Activated CD8-positive, alpha-beta memory T cell treated with anti-CD3 and anti-CD28 coated beads for 36 hours (primary cell): Measurements from ENCODE around the gene SMG9. TPM values are rescaled to one million over a fixed set of nuclear protein-coding genes. Genes with fewer than 3 reads are reported as not detected.
"Not testable (repeated sequence)": the region's sequence is repeated elsewhere in the genome, so short reads cannot be mapped to it uniquely, and the experiment has no call there.

Experiments used
- CTCF ChIA-PET: fragments of 350-600 bp; sonication (Branson Sonifier 250); formaldehyde crosslinking; loops from one replicate; lab custom pipeline; 2021; ENCODE audit warnings: antibody characterized with exemption; lab: Charles Lee
- POLR2A ChIA-PET: fragments of 350-600 bp; sonication (Branson Sonifier 250); formaldehyde crosslinking; loops from one replicate; lab custom pipeline; 2021; ENCODE audit warnings: antibody characterized with exemption; lab: Charles Lee
- total RNA-seq, 2 experiments: library from RNA; stranded (reverse); gene quantifications; one replicate each; pipeline ENCODE4 v1.2.3, GENCODE V29; 2021

Gene SMG9
- total RNA-seq, 2 experiments from 2014 or later = 77.6 to 80.4 TPM

DNA sequence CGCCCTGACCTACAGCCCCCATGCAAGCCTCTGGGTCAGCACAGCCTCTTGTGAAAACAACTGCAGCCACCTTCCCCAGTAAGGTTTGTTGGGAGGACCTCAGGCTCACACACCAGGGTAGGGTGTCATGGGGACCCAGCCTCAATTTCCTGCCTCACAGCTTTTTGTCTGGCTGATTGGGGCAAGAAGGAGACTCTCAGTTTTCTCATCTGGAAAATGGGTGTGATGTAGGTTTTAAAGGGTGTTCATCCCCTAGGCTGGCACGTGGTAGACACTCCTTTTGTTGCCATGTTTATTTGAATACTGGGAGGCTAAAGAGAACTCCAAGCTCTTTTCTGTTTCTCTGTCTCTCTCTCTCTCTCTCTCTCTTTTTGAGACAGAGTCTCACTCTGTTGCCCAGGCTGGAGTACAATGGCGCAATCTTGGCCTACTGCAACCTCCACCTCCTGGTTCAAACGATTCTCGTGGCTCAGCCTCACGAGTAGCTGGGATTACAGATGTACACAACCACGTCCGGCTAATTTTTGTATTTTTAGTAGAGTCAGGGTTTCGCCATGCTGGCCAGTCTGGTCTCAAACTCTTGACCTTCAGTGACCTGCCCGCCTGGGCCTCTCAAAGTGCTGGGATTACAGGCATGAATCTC is 66.6 kb downstream of the SMG9 start:
- ChIA-PET POLR2A (no interaction called here), CTCF (no interaction called here)

- ChIA-PET POLR2A (no interaction called here), CTCF (no interaction called here)
These were observed 67.1 kb downstream of the SMG9 start for GRCh38 chr19:43687660-43687997.

- ChIA-PET CTCF (interaction anchor here (0.6 kb wide), 1 partner anchor 69 kb away, joined by 5 read pairs; no protein-coding TSS in a partner anchor), POLR2A (no interaction called here)
These were observed 70.4 kb downstream of the SMG9 start for GRCh38 chr19:43684326-43684725.

GRCh38 chr19:43683905-43684304 is 70.9 kb downstream of the SMG9 start:
- ChIA-PET CTCF (interaction anchor here (0.6 kb wide), 1 partner anchor 70 kb away, joined by 5 read pairs; no protein-coding TSS in a partner anchor), POLR2A (no interaction called here)

- POLR2A ChIA-PET = no interaction called here
- CTCF ChIA-PET = no interaction called here
These were observed 71.7 kb downstream of the SMG9 start for GRCh38 chr19:43682824-43683661.

DNA sequence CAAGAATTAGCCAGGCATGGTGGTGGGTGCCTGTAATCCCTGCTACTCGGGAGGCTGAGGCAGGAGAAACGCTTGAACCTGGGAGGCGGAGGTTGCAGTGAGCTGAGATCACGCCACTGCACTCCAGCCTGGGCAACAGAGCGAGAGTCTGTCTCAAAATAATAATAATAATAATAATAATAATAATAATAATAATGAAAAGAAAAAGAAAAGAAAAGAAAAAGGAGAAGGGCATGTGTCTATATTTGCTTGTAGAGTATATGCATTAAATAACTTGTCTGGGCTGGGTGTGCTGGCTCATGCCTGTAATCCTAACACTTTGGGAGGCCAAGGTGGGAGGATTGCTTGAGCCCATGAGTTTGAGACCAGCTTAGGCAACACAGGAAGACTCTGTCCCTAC is 72.5 kb downstream of the SMG9 start:
- POLR2A ChIA-PET, CTCF ChIA-PET: not testable (repeated sequence)

DNA sequence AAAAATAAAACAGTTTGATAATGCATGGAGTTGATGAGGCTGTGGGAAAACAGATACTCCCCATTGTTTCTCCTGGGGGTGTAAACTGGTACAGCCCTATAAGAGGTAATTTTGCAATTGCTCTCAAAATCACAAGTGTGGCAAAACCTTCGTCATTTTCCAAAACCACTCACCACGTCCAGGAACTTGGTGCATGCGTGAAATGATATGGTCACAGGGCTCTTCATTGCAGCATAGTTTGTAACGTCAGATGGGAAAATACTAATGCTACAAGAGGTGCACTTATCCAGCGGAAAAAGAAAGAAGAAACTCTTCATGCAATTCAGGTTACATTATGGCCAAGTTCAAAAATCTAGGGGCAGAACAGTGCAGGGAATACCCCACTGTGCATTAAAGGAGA is 72.9 kb downstream of the SMG9 start:
- ChIA-PET POLR2A (no interaction called here), CTCF (no interaction called here)

- ChIA-PET CTCF (no interaction called here), POLR2A (no interaction called here)
These were observed 76.1 kb downstream of the SMG9 start for GRCh38 chr19:43678512-43679261.

Other genes starting within 250 kb of the SMG9 start
- 10 to 100 TPM; 41.6 to 42.0 TPM for gene ETHE1, start 227.8 kb downstream of the SMG9 start, total RNA-seq
- 1 to 10 TPM; 1.3 to 2.2 TPM for gene ZNF575, start 221.8 kb downstream of the SMG9 start, total RNA-seq
- 10 to 100 TPM; 33.1 to 39.5 TPM for gene XRCC1, start 179.4 kb downstream of the SMG9 start, total RNA-seq
- gene PINLYP, start 179.2 kb downstream of the SMG9 start, total RNA-seq = 10 to 100 TPM; 14.9 to 15.1 TPM
- gene IRGQ, start 158.8 kb downstream of the SMG9 start, total RNA-seq = 10 to 100 TPM; 27.7 to 28.1 TPM
- 10 to 100 TPM; 21.0 TPM for gene ZNF576, start 158.4 kb downstream of the SMG9 start, total RNA-seq
- under 1 TPM; 0.08 to 0.40 TPM for gene SRRM5, start 142.9 kb downstream of the SMG9 start, total RNA-seq
- gene ZNF428, start 135.3 kb downstream of the SMG9 start, total RNA-seq = 10 to 100 TPM; 19.8 to 20.1 TPM
- under 1 TPM; 0.17 to 0.48 TPM for gene CADM4, start 115.1 kb downstream of the SMG9 start, total RNA-seq
- gene PLAUR, start 84.8 kb downstream of the SMG9 start, total RNA-seq = 1 to 10 TPM; 6.3 to 6.6 TPM
- gene IRGC, start 38.9 kb downstream of the SMG9 start, total RNA-seq = not detected
- gene KCNN4, start 26.0 kb upstream of the SMG9 start, total RNA-seq = 10 to 100 TPM; 83.8 to 89.2 TPM
- gene LYPD5, start 47.5 kb upstream of the SMG9 start, total RNA-seq = under 1 TPM; 0.32 to 0.73 TPM
- gene ZNF283, start 72.4 kb upstream of the SMG9 start, total RNA-seq = 1 to 10 TPM; 4.8 to 5.0 TPM
- 1 to 10 TPM; 1.2 to 1.5 TPM for gene ZNF404, start 129.0 kb upstream of the SMG9 start, total RNA-seq
- 10 to 100 TPM in 1 of 2 experiments, 1 to 10 TPM in 1; 8.9 to 10.0 TPM for gene ZNF45, start 180.3 kb upstream of the SMG9 start, total RNA-seq
- 1 to 10 TPM; 1.3 to 1.4 TPM for gene ZNF221, start 196.3 kb upstream of the SMG9 start, total RNA-seq
- gene ZNF155, start 229.2 kb upstream of the SMG9 start, total RNA-seq = 1 to 10 TPM; 4.3 to 4.8 TPM
- gene ZNF230, start 248.0 kb upstream of the SMG9 start, total RNA-seq = 1 to 10 TPM; 2.3 to 3.6 TPM